Endothelial cell of hepatic sinusoid (primary cell): ENCODE measurements around the gene SDF4.

Experiments used
- in situ Hi-C: cut with HindIII; loops from 2 replicates; pipeline ENCODE4 v1.10.0; 2017; ENCODE audit warnings: low sequenced_read_pairs

Gene SDF4

DNA sequence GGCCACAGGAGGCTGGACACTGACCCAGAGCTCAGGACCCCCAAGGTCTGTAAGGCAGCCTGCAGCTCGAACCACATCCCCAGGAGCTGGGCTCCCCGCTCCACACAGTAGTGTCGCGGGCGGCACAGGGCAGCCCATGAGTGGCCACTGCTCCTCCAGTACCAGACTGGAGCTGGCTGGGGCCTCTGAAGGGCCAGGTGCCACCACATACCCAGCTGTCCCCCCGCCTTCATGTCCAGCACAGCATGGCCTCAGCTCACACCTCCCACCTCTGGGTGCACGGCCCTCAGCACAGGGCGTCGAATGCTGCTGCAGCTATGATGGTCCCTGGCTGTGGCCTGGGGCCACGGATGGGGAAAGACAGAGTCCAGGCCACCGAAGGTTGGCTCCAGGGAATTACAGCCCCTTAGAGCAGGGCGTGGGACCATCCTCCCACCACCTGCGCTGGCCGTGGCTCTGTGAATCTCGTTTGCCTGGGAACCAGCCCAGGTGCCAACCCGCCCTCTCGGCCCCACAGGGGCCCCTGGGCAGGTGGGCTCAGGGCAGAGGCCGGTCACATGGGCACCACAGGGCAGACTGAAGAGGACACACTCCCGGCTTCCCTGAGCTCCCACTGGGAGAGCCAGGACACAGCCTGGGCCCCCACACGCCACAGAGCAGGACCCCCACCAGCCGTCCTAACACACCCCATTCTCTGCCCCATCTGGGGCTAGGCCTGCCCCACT, 15.8 kb downstream of the SDF4 start:
- in situ Hi-C loops: no loop called here

DNA sequence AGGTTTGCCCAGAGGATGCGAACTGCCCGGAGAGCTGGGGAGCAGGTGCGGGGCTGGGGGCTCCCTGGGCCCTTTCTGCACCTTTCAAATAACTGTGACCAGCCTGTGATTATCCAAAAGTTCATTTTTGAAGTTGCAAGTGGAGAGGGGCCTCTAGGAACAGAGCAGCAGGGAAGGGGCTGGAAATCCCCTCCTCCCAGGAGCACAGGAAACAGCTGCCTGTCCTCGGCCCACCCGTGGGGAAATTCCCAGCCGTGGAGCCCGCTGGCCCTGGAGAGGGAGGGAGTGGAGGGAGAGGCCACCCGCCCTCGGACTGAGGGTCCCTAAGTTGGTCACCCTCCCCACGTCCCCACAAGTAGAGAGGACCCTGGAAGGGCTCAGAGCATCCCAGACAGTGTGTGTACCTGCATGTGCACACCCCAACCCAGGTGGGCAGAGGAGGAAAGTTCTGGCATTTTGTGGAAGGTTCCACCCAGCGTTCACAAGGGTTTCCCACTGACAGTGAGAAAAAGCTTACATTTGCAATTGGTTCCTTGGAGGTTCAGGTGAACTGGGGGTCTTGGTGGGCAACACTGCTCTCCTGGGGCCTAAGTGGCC, 16.6 kb downstream of the SDF4 start:
- in situ Hi-C loops: no loop called here

- in situ Hi-C loops: no loop called here
These were observed 18.2 kb downstream of the SDF4 start, which contains the start of gene TNFRSF4 for GRCh38 chr1:1213345-1214265. Gene TNFRSF4, minus strand, starts transcription at chr1:1214153. Its CDS starts 26 bp downstream, at chr1:1214127.

DNA sequence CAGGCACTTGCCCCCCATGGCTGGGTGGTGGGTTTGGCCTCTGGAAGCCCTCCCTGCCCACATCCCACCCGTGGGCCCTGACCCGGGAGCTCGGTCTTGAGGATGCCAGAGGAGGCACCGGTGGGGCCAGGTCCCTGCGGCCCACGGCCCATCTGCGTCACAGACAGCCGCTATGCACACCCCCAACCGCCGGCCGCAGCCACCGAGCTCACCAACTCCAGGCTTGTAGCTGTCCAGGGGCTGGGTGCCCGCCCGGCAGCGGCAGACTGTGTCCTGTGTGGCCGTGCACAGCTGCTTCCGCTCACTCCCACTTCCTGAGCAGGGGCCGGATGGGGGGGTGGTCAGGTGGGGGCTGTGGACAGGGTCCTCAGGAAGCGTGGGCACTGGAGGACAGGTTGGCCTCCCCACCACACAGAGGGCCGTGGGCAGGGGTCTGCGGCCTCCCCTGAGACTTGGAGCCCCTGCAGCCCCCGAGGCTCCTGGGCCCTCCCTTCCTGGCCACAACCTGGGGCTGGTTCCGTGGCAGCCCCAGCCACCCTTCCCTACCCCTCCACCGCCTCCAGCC, 18.9 kb downstream of the SDF4 start:
- in situ Hi-C loops: no loop called here

DNA sequence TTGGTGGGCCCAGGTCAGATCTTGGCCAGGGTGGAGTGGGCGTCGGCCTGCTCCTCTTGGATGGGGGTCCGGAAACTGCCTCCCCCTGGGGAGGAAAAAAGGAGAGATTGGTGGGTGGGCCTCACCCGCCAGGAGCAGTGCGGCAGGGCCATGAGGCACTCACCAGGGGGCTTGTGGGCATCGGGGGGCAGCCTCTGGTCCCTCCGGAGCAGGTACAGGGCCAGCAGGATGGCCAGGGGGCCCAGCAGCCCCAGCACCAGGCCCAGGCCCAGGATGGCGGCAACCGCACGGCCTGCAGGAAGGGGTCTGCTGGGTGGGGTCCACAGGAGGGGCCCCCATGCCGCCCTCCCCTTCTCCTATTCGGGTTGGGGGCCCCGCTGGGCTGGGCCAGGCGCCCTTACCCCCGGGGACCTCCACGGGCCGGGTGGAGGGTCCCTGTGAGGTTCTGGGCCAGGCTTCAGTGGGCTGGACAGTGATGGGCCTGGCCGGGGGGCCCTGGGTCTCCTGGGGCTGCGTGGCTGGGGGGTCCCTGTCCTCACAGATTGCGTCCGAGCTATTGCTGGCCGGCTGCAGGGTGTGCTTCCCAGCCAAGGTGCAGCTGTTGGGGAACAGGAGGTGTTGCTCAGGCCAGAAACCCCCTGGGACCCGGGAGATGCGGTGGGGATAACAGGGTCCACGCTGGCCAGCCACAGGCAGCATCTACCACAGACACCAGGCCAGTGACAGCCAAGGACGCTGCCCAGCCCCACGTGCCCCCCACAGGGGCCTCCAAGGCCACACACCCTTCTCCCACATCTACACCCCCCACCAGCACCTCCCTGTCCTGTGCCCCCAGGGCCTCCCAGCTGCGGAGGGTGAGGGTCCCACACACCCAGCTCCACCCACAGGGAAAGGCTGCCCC, 20.0 kb downstream of the SDF4 start:
- in situ Hi-C loops: no loop called here

DNA sequence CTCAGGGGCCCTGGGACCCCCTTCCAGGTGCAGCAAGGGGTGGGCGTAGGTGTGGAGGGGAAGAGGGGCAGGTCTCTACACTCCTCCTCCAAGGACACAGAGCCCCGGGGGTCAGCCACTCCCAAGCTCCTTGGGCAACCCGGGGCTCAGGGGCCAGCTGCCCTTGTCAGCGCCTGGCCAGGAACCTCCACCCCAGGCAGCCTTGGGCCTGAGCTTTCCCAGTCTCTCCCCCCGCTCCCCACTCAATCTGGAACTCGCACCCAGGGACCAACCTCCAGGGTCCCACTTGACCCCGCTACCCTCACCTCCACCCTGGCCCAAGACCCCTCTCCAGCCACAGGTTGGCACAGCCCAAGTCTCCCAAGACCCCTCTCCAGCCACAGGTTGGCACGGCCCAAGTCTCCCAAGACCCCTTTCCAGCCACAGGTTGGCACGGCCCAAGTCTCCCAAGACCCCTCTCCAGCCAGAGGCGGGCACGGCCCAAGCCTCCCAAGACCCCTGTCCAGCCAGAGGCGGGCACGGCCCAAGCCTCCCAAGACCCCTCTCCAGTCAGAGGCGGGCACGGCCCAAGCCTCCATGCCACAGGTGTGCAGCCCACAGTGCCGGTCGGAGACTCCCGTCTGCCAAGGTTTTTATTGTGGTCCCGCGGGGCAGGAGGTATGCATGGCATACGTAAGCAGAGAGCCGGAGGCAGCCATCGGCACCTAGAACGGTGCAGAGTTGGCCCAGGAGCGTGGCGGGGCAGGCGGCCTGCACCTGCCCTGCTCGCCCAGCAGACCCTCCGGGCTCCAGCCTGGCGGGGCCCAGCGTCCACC, 20.9 kb downstream of the SDF4 start:
- in situ Hi-C loops: no loop called here

DNA sequence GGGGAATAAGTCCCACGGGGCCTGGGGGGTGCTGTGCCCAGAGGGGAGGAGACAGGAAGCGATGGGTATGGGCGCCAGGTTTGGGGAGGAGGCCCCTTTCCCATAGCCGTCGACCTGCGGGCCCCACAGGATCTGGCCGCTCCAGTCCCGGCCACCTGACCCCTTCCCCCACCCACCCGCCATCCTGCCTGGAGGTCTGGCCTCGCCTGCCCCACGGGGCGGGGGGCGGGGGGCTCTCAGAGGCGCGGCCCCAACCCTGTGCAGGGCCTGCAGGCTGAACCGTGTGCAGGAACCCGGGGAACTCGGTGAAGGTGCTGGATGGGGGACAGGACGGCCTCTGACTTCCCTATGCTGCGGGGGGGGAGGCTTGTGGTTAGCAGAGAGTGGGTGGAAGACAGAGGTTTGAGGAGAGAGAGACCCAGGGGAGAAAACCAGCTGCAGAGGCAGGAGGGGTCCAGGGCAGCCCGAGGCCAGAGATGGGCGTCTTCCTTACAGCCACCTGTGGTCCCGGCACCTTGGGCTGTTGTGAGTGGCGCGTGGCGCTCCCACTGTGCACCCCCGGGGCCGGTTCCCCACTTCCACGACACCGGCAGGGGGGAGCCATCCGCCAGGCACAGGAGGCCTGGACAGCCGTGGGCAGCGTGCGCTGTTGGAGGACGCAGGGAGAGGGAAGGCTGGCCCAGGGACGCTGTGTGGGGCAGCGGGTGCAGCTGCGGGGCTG, 22.9 kb downstream of the SDF4 start:
- in situ Hi-C loops: no loop called here

- in situ Hi-C loops: no loop called here
These were observed 24.3 kb downstream of the SDF4 start for GRCh38 chr1:1207571-1207892.

DNA sequence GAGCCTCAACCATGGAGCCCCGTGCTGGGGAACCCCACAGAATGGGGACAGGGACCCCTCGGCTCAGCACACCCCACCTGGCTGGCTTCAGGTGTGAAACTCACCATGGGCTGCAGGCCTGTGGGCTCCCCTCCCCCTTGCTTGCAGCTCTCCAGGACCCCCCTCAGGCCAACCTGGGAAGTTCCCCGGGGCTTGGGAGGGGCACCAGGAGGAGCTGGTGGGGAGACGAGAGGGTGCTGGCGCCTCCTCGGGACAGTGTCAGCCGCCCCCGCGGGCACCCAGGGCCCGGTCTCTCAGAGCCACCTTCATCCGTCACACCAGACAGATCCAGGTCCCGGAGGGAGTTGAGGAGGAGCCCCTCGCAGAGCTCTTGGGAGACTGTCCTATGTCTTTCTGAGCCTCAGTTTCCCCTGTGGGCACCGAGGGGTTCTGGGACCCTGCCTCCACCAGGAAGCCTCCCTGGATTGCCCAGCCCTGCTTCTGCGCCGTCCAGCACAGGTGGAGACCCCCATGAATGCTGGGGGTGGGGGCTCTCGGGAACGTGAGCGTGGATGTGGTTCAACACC, 24.8 kb downstream of the SDF4 start:
- in situ Hi-C loops: no loop called here

- in situ Hi-C loops: no loop called here
These were observed 25.3 kb downstream of the SDF4 start, which contains the start of gene TNFRSF18 for GRCh38 chr1:1206376-1206965. Gene TNFRSF18, minus strand, starts transcription at chr1:1206592. Its CDS starts 21 bp downstream, at chr1:1206571.

- in situ Hi-C loops: no loop called here
These were observed 25.9 kb downstream of the SDF4 start for GRCh38 chr1:1205769-1206375.

GRCh38 chr1:1204998-1205768, 26.6 kb downstream of the SDF4 start:
- in situ Hi-C loops: no loop called here

DNA sequence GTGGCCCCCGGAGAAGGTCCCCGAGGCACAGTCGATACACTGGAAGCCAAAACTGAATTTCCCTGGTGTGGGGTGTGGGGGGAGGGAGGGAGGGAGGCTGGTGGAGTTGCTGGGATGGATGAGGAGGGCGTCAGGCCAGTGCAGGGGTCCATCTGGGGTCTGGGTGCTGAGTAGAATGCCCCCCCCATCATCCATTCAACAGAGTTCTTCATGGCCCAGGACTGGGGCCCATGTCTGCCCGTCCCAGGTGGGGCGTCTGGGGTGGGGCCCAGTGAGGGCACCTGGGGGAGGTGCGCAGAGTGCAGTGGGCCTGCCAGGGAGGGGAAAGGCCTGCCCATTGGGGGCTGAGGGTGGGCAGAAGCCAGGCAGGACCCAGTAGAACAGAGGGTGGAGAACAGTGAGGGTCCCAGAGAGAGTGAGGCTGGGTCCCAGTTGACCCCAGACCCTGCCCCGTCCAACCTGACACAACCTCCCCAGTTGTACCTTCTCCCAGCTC, 27.3 kb downstream of the SDF4 start:
- in situ Hi-C loops: no loop called here

DNA sequence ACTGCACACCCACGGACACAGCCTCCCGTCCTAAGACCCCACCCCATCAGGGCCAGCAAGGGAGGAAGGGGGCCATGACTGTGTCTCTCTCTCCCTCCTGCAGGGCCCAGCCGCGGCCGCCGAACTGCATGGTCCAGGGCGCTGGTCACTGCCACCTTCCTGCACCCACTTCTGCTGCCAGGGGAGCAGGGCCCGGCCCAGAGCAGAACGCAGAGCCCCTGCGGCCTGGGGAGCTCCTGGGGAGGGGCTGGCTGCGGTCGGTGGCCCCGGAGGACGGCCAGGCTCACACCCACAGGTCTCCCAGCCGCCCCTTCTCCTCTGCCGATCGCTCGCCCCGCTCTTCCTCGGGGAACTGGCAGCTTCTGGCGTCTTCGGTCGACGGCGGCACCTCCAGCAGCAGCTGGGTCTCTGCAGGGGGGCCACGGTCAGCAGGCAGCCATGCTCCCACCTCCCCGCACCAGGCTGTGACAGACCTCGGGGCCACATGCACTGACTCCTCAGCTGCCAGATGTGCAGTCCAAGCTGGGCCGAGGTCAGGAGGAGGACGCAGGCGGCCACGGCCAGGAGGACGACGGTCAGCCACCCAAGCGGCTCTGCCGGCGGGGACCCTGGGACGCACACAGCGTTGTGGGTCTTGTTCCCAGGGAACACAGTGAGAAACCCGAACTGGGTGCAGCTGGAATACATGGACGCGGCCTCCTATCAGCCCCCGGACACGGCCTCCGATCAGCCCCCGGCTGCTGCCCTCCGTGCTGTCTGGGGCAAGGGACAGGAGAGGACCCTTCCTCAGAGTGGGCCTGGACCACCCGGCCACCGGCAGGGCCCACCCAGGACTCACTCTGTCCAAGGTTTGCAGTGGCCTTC, 28.0 kb downstream of the SDF4 start:
- in situ Hi-C loops: no loop called here

- in situ Hi-C loops: no loop called here
These were observed 28.8 kb downstream of the SDF4 start for GRCh38 chr1:1202831-1203560.
